ENCODE results near the gene PRKCZ. TPM values are rescaled to one million over a fixed set of nuclear protein-coding genes. Genes with fewer than 3 reads are reported as not detected.

The PRKCZ gene
- total and polyA plus RNA-seq, 2 experiments from 2014 or later, result 26.2 to 36.9 TPM

- Mint-ChIP-seq H3K27ac (no peak overlapping the region), H3K9me3 (no peaks in the 10 kb centered on the region; the same call in 2 of the 3 replicates), H3K4me3 (no peak overlapping the region), H3K4me1 (peaks cover 19% of the 10 kb centered on the region), H3K36me3 (ENCODE audit: low read depth) (peaks cover 2% of the 10 kb centered on the region; the same call in 1 of the 3 replicates), H3K27me3 (ENCODE audit: insufficient read depth, low read depth, poor library complexity) (peaks cover 27% of the 10 kb centered on the region)
- Histone ChIP-seq H3K36me3 (ENCODE audit: insufficient read depth) (no peaks in the 10 kb centered on the region), H3F3A (replicated peaks; ENCODE audit: low read depth) (peaks cover 18% of the 10 kb centered on the region), H2AFZ (no peak overlapping the region), H3K27me3 (ENCODE audit: insufficient read depth) (no peaks in the 10 kb centered on the region), H4K20me1 (replicated peaks; ENCODE audit: insufficient read depth) (peaks cover 6% of the 10 kb centered on the region; the same call in 1 of the 2 replicates), H3K27ac (ENCODE audit: low read depth) (no peak overlapping the region), H3K79me2 (replicated peaks; ENCODE audit: insufficient read depth) (peaks cover 4% of the 10 kb centered on the region; the same call in 1 of the 2 replicates), H3K9me2 (ENCODE audit: insufficient read depth) (no peaks in the 10 kb centered on the region), H3K4me1 (ENCODE audit: insufficient read depth) (peaks cover 25% of the 10 kb centered on the region; the same call in 1 of the 2 replicates), H3K4me3 (peak overlapping the region; percentile 26; the same call in 1 of the 2 replicates), H3K4me2 (peak overlapping the region; percentile 73)
- ATAC-seq (peak; percentile 57), DNase-seq (ENCODE audit: low spot score) (peak; percentile 92)
- TF ChIP-seq CTCF (conservative IDR thresholded peaks at IDR 0.05; ENCODE audit: low read depth in 2 of 2) (peak; percentile 84 to 99), STAT1 (IDR thresholded peaks at IDR 0.05; ENCODE audit: unreplicated experiment) (no peak)
Observed at GRCh38 chr1:2046174-2046917, 3.9 kb upstream of the PRKCZ start.

GRCh38 chr1:2046953-2047748, 3.1 kb upstream of the PRKCZ start:
- Mint-ChIP-seq H3K4me3 (peak overlapping the region; percentile 52; the same call in 2 of the 3 replicates), H3K27me3 (ENCODE audit: insufficient read depth, low read depth, poor library complexity) (peaks cover 29% of the 10 kb centered on the region), H3K36me3 (ENCODE audit: low read depth) (peaks cover 2% of the 10 kb centered on the region; the same call in 1 of the 3 replicates), H3K9me3 (no peaks in the 10 kb centered on the region; the same call in 2 of the 3 replicates), H3K27ac (no peak overlapping the region), H3K4me1 (peaks cover 19% of the 10 kb centered on the region)
- Histone ChIP-seq H3K4me3 (peak overlapping the region; percentile 26; the same call in 1 of the 2 replicates), H4K20me1 (replicated peaks; ENCODE audit: insufficient read depth) (peaks cover 13% of the 10 kb centered on the region), H2AFZ (peak overlapping the region; percentile 90), H3K79me2 (replicated peaks; ENCODE audit: insufficient read depth) (peaks cover 12% of the 10 kb centered on the region), H3K4me2 (peak overlapping the region; percentile 73), H3K36me3 (ENCODE audit: insufficient read depth) (no peaks in the 10 kb centered on the region), H3K4me1 (ENCODE audit: insufficient read depth) (peaks cover 25% of the 10 kb centered on the region; the same call in 1 of the 2 replicates), H3K27me3 (ENCODE audit: insufficient read depth) (no peaks in the 10 kb centered on the region), H3K9me2 (ENCODE audit: insufficient read depth) (no peaks in the 10 kb centered on the region), H3K27ac (ENCODE audit: low read depth) (no peak overlapping the region), H3F3A (replicated peaks; ENCODE audit: low read depth) (peaks cover 18% of the 10 kb centered on the region)
- DNase-seq (ENCODE audit: low spot score) (peak; percentile 33), ATAC-seq (peak; percentile 8)
- no peak for TF ChIP-seq JUNB (IDR thresholded peaks at IDR 0.05; ENCODE audit: unreplicated experiment)
- TF ChIP-seq ETS1 (IDR thresholded peaks at IDR 0.05), result no peak
- no peak for TF ChIP-seq POLR2AphosphoS5 (IDR thresholded peaks at IDR 0.05; ENCODE audit: low read depth)
- TF ChIP-seq EZH2phosphoT487 (IDR thresholded peaks at IDR 0.05; ENCODE audit: unreplicated experiment), result no peak
- TF ChIP-seq NANOG (IDR thresholded peaks at IDR 0.05; ENCODE audit: borderline replicate concordance), result no peak
- no peak for TF ChIP-seq EZH2 (IDR thresholded peaks at IDR 0.05; ENCODE audit: low read depth, unreplicated experiment)
- TF ChIP-seq ZNF331 (CRISPR knock-in tag; IDR thresholded peaks at IDR 0.05; ENCODE audit: low read depth), result no peak
- TF ChIP-seq ZNF462 (CRISPR knock-in tag; IDR thresholded peaks at IDR 0.05), result no peak
